Ectodermal cell (in vitro differentiated cells): ENCODE measurements around the gene CCDC148.
"Not testable (repeated sequence)": the region's sequence is repeated elsewhere in the genome, so short reads cannot be mapped to it uniquely, and the experiment has no call there.

Experiments
- H3K27ac ChIP-seq: 2 replicates; pipeline ENCODE4 v1.7.0; 2013; ENCODE audit warnings: mild to moderate bottlenecking, low read depth, low read length; ENCODE audit not compliant: insufficient read depth, poor library complexity, severe bottlenecking
- H3K27me3 ChIP-seq: 2 replicates; pipeline ENCODE4 v1.7.0; 2013; ENCODE audit warnings: mild to moderate bottlenecking, low read length; ENCODE audit not compliant: insufficient read depth, control insufficient read depth, poor library complexity, severe bottlenecking
- H3K36me3 ChIP-seq: one replicate; pipeline ENCODE4 v1.7.0; 2013; ENCODE audit warnings: low read length; ENCODE audit not compliant: control insufficient read depth, insufficient read depth
- H3K4me1 ChIP-seq: one replicate; pipeline ENCODE4 v1.7.0; 2013; ENCODE audit warnings: low read length; ENCODE audit not compliant: control insufficient read depth, insufficient read depth
- H3K4me3 ChIP-seq: 2 replicates; pipeline ENCODE4 v1.7.0; 2013; ENCODE audit warnings: low read depth, low read length, control low read depth; ENCODE audit not compliant: insufficient read depth
- H3K9me3 ChIP-seq: 2 replicates; pipeline ENCODE4 v1.7.0; 2013; ENCODE audit warnings: mild to moderate bottlenecking, low read length, moderate library complexity; ENCODE audit not compliant: control insufficient read depth
- WGBS, 2 experiments: methylation state at CpG; one replicate each; pipeline ENCODE4 v1.1.7; 2013; ENCODE audit warnings: missing lambda C conversion rate in 2 of 2; 5-methylcytosine and 5-hydroxymethylcytosine counted together

CCDC148 gene

GRCh38 chr2:158380746-158381145 lies 75.8 kb downstream of the CCDC148 start:
- no peaks in the 10 kb centered on the region for H3K4me1 ChIP-seq
- H3K36me3 ChIP-seq = no peaks in the 10 kb centered on the region
- no peaks in the 10 kb centered on the region for H3K27me3 ChIP-seq
- no peak overlapping the region for H3K27ac ChIP-seq
- H3K4me3 ChIP-seq = no peak overlapping the region
- no peaks in the 10 kb centered on the region for H3K9me3 ChIP-seq

- 89 to 100% methylated on average over 1 of the region's 1 CpG for WGBS, 2 experiments
- Histone ChIP-seq H3K36me3 (no peaks in the 10 kb centered on the region), H3K27me3 (no peaks in the 10 kb centered on the region), H3K27ac (no peak overlapping the region), H3K9me3 (no peaks in the 10 kb centered on the region), H3K4me3 (no peak overlapping the region), H3K4me1 (no peaks in the 10 kb centered on the region)
These were observed 77.6 kb downstream of the CCDC148 start for GRCh38 chr2:158378926-158379325.

GRCh38 chr2:158366342-158366741 lies 90.2 kb downstream of the CCDC148 start:
- no peaks in the 10 kb centered on the region for H3K27me3 ChIP-seq
- H3K9me3 ChIP-seq = no peaks in the 10 kb centered on the region
- H3K4me1 ChIP-seq = no peaks in the 10 kb centered on the region
- no peaks in the 10 kb centered on the region for H3K36me3 ChIP-seq
- WGBS, 2 experiments = 84 to 86% methylated on average over 5 of the region's 5 CpGs
- no peak overlapping the region for H3K27ac ChIP-seq
- no peak overlapping the region for H3K4me3 ChIP-seq

- Histone ChIP-seq H3K9me3 (no peaks in the 10 kb centered on the region), H3K27ac (no peak overlapping the region), H3K4me3 (no peak overlapping the region), H3K36me3 (no peaks in the 10 kb centered on the region), H3K27me3 (no peaks in the 10 kb centered on the region), H3K4me1 (no peaks in the 10 kb centered on the region)
- WGBS, 2 experiments = 61 to 64% methylated on average over 4 of the region's 4 CpGs
These were observed 96.7 kb downstream of the CCDC148 start for GRCh38 chr2:158359846-158360245.

- H3K36me3 ChIP-seq = no peaks in the 10 kb centered on the region
- H3K9me3 ChIP-seq = no peaks in the 10 kb centered on the region
- no peak overlapping the region for H3K4me3 ChIP-seq
- H3K27me3 ChIP-seq = no peaks in the 10 kb centered on the region
- 95 to 98% methylated on average over 2 of the region's 2 CpGs for whole genome bisulfite sequencing, 2 experiments
- no peaks in the 10 kb centered on the region for H3K4me1 ChIP-seq
- no peak overlapping the region for H3K27ac ChIP-seq
These were observed 98.9 kb downstream of the CCDC148 start for GRCh38 chr2:158357699-158358098.

GRCh38 chr2:158357122-158357521 lies 99.4 kb downstream of the CCDC148 start:
- WGBS, 2 experiments = no CpG with 5 or more reads among the region's 1 CpG
- Histone ChIP-seq H3K27ac (no peak overlapping the region), H3K4me1 (no peaks in the 10 kb centered on the region), H3K36me3 (no peaks in the 10 kb centered on the region), H3K9me3 (no peaks in the 10 kb centered on the region), H3K27me3 (no peaks in the 10 kb centered on the region), H3K4me3 (no peak overlapping the region)

GRCh38 chr2:158351466-158351816 lies 105.1 kb downstream of the CCDC148 start:
- WGBS, 2 experiments = 69 to 87% methylated on average over 9 of the region's 14 CpGs
- H3K9me3 ChIP-seq, H3K27ac ChIP-seq, H3K4me1 ChIP-seq, H3K4me3 ChIP-seq, H3K27me3 ChIP-seq, H3K36me3 ChIP-seq: not testable (repeated sequence)

- H3K9me3 ChIP-seq, H3K4me3 ChIP-seq, H3K27ac ChIP-seq, H3K4me1 ChIP-seq, H3K36me3 ChIP-seq, H3K27me3 ChIP-seq: not testable (repeated sequence)
- 90 to 93% methylated on average over 19 to 20 of the region's 20 CpGs for WGBS, 2 experiments
These were observed 105.6 kb downstream of the CCDC148 start for GRCh38 chr2:158350751-158351465.

GRCh38 chr2:158346032-158346431 lies 110.5 kb downstream of the CCDC148 start:
- Histone ChIP-seq H3K4me1 (no peaks in the 10 kb centered on the region), H3K4me3 (no peak overlapping the region), H3K36me3 (no peaks in the 10 kb centered on the region), H3K27ac (no peak overlapping the region), H3K27me3 (no peaks in the 10 kb centered on the region), H3K9me3 (no peaks in the 10 kb centered on the region)
- WGBS, 2 experiments = 81% methylated on average over 2 of the region's 2 CpGs

GRCh38 chr2:158339513-158339912 lies 117.0 kb downstream of the CCDC148 start:
- Histone ChIP-seq H3K36me3 (no peaks in the 10 kb centered on the region), H3K4me1 (no peaks in the 10 kb centered on the region), H3K9me3 (no peaks in the 10 kb centered on the region), H3K27ac (no peak overlapping the region), H3K4me3 (no peak overlapping the region), H3K27me3 (no peaks in the 10 kb centered on the region)

GRCh38 chr2:158337018-158337417 lies 119.5 kb downstream of the CCDC148 start:
- Histone ChIP-seq H3K27me3 (no peaks in the 10 kb centered on the region), H3K27ac (no peak overlapping the region), H3K4me1 (no peaks in the 10 kb centered on the region), H3K9me3 (no peaks in the 10 kb centered on the region), H3K4me3 (no peak overlapping the region), H3K36me3 (no peaks in the 10 kb centered on the region)
